Adrenal gland (tissue), 5 donors: ENCODE data around the gene GLDC.

ENCODE experiments used
- POLR2A ChIP-seq, 2 donors: fragments of 450-650 bp; IDR thresholded peaks; one replicate each; pipeline ENCODE4 v1.6.1; 2017; ENCODE audit warnings: antibody characterized with exemption in 2 of 2, mild to moderate bottlenecking in 2 of 2, moderate library complexity in 1 of 2
- TF ChIP-seq, protein P1 (sequence below), 6 experiments: fragments of 450-650 bp in 4 of 6; fragments of 200-600 bp in 2 of 6; sonication (generic) in 1 of 6; IDR thresholded peaks; 1 replicate in 5 of 6; 2 replicates in 1 of 6; pipeline versions ENCODE4 v1.5.1 to v1.8.0; 2016 to 2021; ENCODE audit warnings: antibody characterized with exemption in 6 of 6, mild to moderate bottlenecking in 2 of 6, moderate library complexity in 1 of 6
- donor health status: DM: no; HTN: no; CAD: no.

DNA sequence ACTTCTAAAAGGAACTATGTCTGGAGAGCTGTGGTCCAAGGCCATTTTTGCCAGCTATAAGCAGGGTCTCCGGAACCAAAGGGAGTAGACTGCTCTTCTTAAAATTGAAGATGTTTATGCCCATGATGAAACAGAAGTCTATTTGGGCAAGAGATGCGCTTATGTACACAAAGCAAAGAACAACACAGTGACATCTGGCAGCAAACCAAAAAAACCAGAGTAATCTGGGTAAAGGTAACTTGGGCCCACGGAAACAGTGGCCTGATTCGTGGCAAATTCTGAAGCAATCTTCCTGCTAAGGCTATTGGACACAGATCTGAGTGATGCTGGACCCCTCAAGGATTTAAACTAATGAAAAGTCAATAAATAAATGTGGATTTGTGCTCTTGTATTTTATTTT lies 29.7 kb upstream of the GLDC start:
- TF ChIP-seq, protein P1, sequence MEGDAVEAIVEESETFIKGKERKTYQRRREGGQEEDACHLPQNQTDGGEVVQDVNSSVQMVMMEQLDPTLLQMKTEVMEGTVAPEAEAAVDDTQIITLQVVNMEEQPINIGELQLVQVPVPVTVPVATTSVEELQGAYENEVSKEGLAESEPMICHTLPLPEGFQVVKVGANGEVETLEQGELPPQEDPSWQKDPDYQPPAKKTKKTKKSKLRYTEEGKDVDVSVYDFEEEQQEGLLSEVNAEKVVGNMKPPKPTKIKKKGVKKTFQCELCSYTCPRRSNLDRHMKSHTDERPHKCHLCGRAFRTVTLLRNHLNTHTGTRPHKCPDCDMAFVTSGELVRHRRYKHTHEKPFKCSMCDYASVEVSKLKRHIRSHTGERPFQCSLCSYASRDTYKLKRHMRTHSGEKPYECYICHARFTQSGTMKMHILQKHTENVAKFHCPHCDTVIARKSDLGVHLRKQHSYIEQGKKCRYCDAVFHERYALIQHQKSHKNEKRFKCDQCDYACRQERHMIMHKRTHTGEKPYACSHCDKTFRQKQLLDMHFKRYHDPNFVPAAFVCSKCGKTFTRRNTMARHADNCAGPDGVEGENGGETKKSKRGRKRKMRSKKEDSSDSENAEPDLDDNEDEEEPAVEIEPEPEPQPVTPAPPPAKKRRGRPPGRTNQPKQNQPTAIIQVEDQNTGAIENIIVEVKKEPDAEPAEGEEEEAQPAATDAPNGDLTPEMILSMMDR (IDR thresholded peaks at IDR 0.05) = no peak
- no peak for TF ChIP-seq POLR2A (IDR thresholded peaks at IDR 0.05)
